NCI-H2227 (cell line): ENCODE data around the gene CBX4.
"Not testable (repeated sequence)": the region's sequence is repeated elsewhere in the genome, so short reads cannot be mapped to it uniquely, and the experiment has no call there.

ENCODE experiments used
- DNase-seq: peaks from one replicate; lab custom pipeline; 2025; ENCODE audit not compliant: unreplicated experiment; lab: John Stamatoyannopoulos, UW

CBX4 gene

DNA sequence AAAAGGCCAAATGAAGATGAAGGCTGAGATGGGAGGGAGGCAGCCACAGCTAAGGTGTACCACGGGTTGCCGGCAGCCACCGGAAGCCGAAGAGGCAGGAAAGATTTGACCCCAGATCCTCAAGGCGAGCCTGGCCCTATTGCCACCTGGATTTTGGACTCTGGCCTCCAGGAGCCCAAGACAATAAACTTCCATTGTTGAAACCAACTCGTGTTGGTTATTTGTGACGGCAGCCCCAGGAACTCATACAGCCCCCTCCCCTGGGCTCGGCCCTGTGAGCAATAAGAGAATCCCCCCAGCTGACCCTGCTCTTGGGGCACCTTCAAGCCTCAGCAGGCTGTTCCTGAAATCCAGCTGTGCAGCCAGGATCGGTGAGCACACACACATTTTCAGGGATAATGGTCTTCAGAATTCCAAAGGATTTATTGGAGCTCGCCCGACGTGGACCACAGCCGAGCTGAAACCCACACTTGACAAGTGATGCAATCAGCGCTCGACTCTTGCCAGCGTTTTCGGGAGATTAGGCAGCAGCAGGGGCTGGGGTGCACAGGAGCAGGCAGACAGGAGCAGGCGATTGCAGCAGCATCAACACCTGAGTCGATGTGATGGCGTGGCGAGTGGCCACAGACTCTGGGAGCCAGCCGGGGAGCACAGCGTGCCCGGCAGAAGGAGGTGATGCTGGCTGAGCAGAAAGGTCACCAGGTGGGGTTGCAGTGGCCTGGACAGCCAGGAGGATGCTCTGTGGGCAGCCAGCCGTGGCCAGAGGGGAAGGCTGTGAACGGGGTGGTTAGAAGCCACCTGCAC lies 22.4 kb upstream of the CBX4 start:
- peak; percentile 18 for DNase-seq

DNA sequence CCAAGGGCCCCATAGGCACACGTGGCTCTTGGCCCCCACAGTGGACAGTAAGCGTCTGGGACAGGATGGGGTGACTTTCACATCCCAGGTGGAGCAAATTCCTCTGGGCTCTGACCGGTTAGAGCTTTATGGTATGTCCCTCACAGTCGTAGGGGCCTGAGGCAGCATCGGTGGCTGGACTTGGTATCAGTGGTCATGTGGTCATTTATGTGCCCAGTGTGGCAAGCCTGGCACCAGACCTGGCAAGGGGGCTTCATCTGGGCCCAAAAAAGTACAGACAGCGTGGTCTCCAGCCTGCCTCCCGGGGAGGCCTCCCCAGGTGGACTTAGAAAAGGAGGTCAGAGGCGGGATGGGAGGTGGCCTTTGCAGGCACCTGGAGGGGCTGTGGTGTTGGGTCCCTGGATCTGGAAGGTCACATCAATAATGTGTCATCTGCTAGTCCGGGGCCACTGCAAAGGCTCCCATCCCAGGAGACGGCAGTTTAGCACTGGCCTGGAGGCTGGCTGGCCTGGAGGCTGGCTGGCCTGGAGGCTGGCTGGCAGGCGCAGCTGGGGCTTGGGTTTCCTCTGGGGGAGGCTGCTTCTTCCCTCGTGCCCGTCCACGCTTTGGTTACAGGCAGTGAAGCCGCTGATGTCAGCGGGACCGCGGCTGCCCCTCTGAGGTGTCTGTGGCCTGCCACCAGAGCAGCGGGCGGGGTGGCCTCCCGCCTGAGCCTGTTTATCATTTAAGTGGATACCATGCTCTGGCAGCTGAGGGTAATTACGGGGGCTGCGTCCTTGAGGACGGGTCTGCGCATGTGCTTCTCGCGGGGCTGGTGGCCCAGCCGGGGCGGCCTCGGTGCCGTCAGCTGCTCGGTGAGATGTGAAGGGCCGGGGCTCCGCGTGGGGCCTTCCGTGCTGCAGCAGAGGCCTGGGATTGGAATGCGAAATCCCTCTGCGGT lies 20.7 kb upstream of the CBX4 start:
- peak; percentile 90 for DNase-seq

DNA sequence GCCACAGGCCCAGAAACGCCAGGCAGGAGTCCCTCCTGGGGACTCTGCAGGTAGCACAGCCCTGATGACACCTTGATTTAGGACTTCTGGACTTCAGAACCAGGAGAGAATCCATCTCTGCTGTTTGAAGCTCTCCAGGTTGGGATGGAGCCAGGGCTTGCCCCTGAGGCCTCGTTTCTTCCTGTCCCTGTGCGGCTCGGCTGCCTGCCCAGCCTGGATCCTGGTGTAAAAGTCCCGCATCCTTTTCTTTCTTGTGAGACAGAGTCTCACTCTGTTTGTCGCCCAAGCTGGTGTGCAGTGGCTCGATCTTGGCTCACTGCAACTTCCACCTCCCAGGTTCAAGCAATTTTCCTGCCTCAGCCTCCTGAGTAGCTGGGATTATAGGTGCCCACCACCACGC lies 17.9 kb upstream of the CBX4 start:
- DNase-seq, result no peak

DNA sequence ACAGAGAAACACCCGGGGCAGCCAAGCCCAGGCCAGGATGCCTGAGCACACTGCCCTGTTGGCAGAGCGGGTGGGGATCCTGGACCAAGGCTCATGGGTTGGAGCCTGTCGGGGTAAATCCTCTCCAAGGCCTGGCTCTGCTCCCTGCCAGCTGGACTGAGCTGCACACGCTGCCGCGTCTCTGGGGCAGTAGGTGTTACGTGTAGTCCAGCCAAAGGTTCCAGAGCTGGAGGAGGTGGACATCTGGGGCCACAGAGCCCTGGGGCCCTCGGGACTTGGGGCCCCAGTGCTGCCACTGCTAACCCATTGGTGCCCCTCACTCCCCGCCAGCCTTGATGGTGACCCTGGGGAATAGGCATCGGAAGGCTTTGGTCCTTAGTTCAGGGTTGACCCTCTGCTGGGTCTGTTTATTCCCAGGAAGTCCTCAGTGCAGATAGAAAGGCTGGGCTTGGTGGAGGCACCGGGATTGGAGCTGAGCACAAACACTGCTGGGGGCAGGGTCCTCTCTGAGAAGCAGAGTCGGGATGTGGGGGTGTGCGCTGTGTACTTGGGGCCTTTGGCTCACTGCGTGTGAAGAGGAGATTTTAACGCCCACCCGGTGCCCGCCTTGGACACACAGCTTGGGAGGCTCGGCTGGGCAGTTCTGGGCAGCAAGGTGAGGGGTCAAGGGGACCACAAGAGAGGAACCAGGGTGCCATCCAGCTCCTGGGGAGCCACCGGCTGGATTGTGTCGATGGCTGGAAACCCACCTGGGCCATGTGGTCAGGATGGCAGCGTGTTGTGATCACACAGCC lies 16.3 kb upstream of the CBX4 start:
- DNase-seq, result no peak

DNA sequence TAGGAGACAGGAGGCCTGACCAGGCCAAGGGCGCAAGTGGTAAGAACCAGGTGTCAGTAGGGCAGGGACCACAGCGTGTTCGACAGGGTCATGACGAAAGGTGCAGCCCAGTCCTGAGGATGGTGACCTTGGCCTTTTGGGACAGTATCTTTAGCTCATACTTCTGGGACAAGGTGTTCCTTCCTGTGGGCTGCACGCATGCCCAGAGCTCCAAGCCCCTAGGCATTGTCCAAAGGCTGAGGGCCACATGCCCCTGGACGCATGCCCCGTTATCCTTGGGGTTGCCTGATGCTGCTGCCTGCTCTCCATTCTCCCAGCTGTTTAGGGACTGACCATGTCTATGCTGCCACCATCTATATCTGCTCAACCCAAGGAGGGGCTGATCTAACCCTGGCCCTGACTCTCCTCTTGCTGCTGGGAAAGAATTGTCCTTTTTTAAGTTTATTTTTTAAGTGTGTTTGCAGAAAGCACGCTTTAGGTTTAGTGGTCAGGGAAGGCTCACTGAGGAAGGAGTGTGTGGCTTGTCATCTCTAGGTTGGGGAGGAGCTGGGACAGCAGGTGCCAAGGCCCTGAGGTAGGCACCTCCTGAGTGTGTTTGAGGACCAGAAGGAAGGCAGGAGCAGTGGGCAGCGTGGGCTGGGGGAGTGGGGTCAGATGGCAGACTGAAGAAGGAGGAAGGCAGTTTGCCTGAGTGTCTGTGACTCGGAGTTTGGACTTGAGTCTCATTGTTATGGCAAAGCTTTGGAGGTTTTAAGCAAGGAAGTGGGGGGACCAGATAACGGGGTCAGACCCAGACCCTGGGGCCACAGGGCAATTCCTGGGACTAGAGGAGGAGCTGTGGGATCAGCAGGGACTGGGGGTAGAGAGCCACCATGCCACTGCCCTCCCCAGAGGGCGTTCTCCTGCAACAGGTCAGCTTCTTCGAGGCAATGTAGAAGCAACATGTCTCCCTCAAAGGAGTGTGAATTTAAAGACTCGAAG lies 15.1 kb upstream of the CBX4 start:
- no peak for DNase-seq

DNA sequence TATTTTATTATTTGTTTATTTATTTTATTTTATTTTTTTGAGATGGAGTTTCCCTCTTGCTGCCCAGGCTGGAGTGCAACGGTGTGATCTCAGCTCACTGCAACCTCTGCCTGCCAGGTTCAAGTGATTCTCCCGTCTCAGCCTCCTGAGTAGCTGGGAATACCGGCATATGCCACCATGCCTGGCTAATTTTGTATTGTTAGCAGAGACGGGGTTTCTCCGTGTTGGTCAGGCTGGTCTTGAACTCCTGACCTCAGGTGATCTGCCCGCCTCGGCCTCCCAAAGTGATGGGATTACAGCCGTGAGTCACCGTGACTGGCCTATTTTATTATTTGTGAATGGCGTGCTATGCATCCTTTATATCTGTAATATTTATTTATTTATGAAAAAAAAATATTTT lies 13.9 kb upstream of the CBX4 start:
- not testable (repeated sequence) for DNase-seq

DNA sequence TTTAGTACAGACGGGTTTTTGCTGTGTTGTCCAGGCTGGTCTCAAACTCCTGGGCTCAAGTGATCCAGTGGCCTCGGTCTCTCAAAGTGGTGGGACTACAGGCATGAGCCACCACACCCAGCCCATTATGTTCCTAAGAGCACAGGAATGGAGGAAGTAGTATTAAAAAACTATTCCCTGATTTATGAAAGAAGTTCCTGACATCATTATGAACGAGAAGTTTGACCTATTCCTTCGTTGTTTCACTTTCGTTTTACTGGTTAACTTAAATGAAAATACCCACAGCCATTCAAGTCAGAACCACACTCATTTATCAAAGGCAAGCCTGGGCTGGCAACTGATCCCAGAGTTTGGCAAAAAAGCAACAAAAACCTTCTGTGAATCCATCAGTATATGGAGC lies 13.5 kb upstream of the CBX4 start:
- DNase-seq, result no peak

DNA sequence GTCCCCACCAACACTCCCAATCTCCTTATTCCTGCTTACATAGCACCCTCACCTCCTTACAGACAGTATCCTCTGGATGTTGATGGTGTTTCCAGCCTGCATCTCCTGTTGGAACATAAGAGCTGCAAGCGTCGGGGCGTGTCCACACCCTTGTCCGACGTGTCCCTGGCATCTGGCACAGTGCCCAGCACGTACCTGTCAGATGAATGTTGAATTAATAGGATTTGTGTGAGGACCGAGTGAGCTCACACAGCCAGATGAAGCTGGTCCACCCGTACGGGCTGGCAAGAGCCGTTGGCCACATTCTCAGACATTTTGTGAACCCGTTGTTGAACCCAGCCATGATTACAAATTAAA lies 12.2 kb upstream of the CBX4 start:
- DNase-seq, result peak; percentile 56

DNA sequence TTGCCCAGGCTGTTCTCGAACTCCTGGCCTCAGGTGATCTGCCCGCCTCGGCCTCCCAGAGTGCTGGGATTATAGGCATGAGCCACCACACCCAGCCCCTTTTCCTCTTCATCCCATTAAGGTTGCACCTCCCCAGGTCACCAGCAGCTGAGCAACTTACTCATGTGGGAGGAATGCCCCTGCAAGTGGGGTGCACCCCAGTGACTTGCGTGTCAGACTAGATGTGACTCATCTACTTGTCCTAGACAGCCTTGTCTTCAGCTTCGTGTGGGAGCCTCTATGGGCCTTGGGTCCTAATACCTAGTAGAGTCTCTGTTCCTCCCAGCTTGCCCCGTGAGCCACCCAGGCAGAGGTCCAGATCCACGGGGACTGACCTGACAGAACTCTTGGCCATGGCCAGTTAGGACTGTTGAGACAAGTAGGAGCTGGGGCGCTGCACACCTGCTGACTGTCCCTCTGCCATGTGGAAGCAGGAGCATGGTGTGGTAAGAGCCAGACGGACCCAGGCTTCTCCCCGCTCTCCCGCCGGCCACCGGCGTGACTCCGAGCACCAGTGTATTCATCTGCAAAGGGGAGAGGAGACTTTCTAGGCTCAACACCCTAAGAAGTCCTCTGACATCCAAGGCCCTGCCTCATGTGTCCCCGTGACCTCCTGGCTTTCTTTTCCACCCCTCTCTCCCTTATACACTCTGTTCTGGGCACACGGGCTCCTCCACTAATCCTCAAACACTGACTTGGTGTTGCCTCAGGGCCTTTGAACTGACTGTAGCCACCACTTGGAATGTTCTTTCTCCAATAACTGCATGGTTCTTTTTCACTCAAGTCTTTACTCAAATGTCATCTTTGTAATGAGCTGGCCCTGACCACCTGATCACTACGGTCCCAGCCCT lies 11.6 kb upstream of the CBX4 start:
- no peak for DNase-seq

DNA sequence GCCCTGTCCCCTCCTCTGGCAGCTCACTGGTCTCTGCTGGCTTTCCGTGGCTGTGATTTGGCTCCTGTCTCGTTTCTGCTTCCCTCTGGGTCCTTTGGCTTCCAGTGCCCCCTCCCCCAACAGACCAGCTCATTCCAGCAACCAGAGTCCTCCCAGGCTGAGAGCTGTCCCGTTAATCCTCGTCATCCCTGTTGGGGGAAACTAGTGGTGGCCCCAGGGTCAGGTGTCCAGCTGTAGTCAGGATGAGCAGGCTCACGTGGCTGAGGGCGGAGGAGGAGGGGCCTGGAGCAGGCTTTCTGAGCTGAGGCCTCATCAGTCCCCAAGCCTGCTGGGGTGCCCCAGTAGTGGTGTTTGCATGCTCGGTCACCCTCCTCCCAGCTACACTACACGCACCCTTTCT lies 10.7 kb upstream of the CBX4 start:
- DNase-seq, result no peak

DNA sequence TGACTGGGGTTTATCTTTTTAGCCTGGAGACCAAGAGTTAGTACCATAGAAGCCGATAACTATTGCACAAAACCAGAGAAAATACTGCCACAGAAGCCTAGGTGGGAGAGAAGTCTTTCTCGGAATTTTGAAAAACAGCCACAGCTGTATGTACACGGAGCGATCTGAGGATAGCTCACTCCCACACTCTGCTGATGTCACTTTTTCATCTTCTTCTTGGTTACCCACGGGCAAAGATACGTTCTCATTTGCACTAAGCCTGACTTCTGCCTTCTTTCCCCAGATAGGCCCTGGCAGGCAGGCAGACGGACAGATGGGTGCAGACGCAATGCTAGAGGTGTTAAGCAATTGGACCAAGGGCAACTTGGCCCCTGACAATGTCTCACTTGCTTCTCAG lies 9.1 kb upstream of the CBX4 start:
- no peak for DNase-seq

DNA sequence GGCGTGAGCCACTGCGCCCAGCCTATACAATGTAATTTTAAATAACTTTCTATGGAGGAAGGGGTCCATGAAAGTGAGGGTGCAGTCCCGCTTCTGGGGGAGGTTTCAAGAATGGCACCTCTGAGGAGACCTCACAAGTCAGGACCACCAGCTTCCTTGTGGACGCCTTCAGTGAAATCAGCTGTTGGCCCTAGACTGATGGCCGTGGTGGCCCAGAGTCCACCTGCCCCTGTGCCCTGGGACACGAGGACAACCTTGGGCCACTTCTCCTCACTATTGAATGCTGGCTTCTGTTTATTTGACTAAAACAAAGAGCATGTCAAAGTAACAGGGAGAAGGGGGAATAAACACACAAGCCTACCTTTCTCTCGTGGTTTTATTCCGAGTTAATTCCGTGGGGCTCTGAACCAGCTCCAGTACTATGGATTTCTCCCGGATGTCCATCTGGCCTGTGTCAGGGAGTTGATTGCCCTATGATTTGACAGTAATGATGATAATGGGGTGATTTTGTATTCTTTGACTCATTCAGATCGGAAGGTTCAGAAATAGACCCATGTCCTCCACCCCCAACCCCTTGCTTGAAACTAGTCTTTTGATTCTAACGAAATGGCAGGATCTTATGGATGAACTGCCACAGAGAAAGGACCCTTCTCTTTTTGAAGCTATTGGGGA lies 8.6 kb upstream of the CBX4 start:
- no peak for DNase-seq

DNA sequence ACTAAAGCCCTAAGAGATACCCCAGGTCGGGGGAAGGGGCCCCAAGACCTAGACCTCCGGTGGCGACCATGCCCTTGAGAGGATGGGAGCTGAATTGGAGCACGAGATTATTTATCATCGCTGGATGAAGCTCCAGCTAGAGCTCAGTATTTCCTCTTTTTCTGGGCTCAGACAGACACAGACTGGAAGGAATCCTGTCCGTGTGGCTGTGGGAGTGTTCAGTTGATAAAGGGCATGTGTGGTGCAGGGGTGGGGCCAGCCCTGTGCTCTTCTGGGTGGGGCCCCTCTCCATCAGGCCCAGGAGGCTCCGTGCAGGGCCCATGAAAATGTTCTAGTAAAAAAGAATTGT lies 6.3 kb upstream of the CBX4 start:
- DNase-seq, result peak; percentile 20

DNA sequence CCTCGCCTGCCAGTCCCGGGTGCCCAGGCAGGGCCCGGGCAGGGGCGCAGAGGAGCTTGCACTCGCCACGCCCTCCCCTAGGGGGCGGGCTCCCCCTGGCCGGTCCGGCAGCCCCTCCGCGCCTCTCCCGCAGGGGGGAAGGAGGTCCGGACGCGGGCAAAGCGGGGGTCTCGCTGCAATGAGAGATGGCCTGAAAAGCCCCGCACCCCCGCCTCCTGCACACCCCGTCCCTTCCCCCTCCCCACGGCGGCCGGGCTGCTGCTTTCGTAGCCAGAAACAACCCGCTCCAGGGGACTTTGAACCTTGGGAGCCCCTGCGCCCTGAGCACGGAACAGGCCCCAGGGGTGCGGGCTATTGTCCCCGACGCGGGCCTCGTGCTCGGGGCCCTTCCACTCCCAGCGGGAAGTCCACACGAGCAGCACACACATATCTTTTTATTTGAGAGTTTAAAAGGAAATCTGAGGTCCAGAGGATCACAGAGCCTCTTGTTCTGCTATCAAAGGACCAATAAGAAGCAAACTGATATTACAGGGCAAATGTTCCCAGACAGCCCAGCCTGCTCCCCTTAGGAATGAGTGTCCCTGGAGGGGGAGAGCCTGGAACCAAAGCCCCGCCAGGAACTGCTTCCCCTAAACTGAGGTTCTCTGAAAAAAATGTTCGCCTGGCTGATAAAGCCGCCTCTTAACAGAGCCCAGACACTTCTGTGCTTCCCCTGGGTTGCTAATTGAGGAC lies 5.8 kb upstream of the CBX4 start:
- DNase-seq, result peak; percentile 68

DNA sequence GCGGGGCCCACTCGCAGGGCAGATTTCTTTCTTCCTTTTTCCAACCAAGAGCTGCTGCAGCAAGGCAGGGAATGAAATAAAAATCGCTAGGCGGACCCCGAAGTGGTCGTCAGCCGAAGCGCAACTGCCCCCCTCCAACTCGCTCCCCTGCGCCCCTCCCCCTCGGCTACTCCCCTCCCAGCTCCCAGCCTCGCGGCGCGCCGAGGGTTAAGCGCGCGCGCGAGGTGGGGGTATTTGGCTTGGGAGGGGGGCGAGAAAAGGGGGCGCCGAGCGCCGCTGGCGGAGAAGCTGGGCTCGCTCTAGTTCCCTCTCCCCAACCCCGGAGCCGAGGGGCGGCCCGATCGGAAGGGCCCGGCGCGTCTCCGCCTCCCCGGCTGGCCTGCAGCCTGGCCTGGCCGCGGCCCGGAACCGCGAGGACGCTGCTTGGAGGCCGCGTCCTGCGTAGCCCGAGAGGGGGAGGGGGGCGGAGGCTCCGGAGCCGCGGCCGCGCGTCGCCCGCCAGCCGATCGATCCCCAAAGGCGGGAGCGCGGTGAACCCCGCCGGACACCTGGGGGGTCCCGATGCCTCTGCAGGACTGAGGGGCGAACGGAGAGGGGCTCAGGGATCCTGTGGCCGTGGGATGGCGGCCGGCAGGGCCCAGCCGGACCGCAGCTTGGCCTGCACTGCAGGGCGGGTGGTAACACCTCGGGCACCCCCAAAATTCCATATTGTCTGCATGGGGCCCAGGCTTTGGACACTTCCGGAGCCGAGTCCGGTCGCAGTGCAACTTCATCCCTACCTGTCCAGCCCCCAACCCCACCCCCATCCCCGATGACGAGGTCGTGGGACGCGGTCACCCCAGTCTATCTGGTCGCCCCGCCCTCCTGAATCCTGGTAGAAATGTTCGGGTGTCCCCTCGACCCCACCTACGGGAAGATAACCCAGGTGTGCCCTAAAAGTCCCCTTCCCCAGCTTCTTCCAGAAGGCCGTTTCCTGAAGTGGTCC lies 4.9 kb upstream of the CBX4 start:
- DNase-seq, result peak; percentile 76

DNA sequence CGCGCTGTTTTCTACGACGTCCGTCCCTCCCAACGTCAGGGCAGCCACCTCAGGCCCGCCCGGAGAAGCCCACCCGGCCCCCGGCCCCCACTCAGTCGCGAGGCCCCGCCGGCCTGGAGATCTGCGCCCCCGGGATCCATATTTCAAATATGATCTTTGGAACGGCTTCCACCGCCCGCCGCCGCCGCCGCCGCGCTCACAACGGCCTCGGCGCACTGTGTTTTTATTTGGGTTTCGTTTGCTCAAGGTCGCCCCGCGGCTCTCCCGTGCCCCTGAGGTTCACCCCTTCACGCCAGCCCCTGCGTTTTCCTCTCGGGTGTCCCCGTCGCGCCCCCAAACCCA lies 4.2 kb upstream of the CBX4 start:
- DNase-seq, result no peak
